Mucosa of rectum (tissue), 2 donors: ENCODE measurements around the gene RAD51B.
"Not testable (repeated sequence)": the region's sequence is repeated elsewhere in the genome, so short reads cannot be mapped to it uniquely, and the experiment has no call there.

Source experiments
- H3K27ac ChIP-seq, 2 donors: one replicate each; pipeline ENCODE4 v1.7.0; 2013; ENCODE audit warnings: inconsistent platforms in 2 of 2, low read depth in 2 of 2, low read length in 2 of 2
- H3K27me3 ChIP-seq, 2 donors: one replicate each; pipeline ENCODE4 v1.7.0; 2013; ENCODE audit warnings: low read length in 2 of 2; ENCODE audit not compliant: control insufficient read depth in 2 of 2, insufficient read depth in 2 of 2
- H3K36me3 ChIP-seq, 2 donors: one replicate each; pipeline ENCODE4 v1.7.0; 2013; ENCODE audit warnings: low read length in 2 of 2; ENCODE audit not compliant: control insufficient read depth in 2 of 2, insufficient read depth in 2 of 2
- H3K4me1 ChIP-seq, 2 donors: one replicate each; pipeline ENCODE4 v1.7.0; 2013; ENCODE audit warnings: low read length in 2 of 2, mild to moderate bottlenecking in 1 of 2; ENCODE audit not compliant: control insufficient read depth in 2 of 2, insufficient read depth in 2 of 2
- H3K4me3 ChIP-seq, 2 donors: one replicate each; pipeline ENCODE4 v1.7.0; 2013; ENCODE audit warnings: low read length in 2 of 2
- H3K9ac ChIP-seq, 2 donors: one replicate each; pipeline ENCODE4 v1.7.0; 2013; ENCODE audit warnings: low read length in 2 of 2, low read depth in 1 of 2, mild to moderate bottlenecking in 1 of 2
- H3K9me3 ChIP-seq, 2 donors: one replicate each; pipeline ENCODE4 v1.7.0; 2013; ENCODE audit warnings: low read length in 2 of 2; ENCODE audit not compliant: control insufficient read depth in 2 of 2
- donor health status: healthy.
- donor health status: Normal muscosa, but diverticular disease.

The RAD51B gene

GRCh38 chr14:68084256-68084655, 264.7 kb downstream of the RAD51B start:
- Histone ChIP-seq H3K4me1 (peaks cover 0 to 3% of the 10 kb centered on the region in 2 donors), H3K4me3 (no peak overlapping the region), H3K36me3 (no peaks in the 10 kb centered on the region), H3K27ac (no peak overlapping the region), H3K9me3 (no peaks in the 10 kb centered on the region), H3K27me3 (no peaks in the 10 kb centered on the region), H3K9ac (no peak overlapping the region)

GRCh38 chr14:68085742-68086141, 266.2 kb downstream of the RAD51B start:
- H3K27me3 ChIP-seq, result no peaks in the 10 kb centered on the region
- H3K4me1 ChIP-seq, result peaks cover 0 to 3% of the 10 kb centered on the region in 2 donors
- no peak overlapping the region for H3K9ac ChIP-seq
- H3K36me3 ChIP-seq, result no peaks in the 10 kb centered on the region
- H3K9me3 ChIP-seq, result no peaks in the 10 kb centered on the region
- no peak overlapping the region for H3K27ac ChIP-seq
- H3K4me3 ChIP-seq, result no peak overlapping the region

DNA sequence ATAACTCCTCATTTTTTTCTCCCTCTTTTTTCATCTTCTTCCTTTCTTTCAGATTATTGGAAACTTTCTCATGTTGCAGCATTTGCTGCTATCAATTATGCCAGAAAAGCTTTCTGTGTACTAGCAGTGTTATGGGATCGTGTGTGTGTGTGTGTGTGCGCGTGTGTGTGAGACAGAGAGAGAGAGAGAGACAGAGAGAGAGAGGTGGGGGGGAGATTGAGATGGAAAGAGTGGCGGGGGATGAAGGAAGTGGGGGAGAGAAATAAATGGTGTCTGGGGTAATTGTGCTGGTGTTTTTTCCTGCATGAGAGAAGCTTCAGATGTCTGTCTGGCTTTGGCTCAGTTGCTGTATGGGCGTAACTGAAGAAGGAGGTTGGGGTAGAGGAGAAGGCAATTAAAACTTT, 268.9 kb downstream of the RAD51B start:
- Histone ChIP-seq H3K9ac (no peak overlapping the region), H3K4me3 (no peak overlapping the region)

DNA sequence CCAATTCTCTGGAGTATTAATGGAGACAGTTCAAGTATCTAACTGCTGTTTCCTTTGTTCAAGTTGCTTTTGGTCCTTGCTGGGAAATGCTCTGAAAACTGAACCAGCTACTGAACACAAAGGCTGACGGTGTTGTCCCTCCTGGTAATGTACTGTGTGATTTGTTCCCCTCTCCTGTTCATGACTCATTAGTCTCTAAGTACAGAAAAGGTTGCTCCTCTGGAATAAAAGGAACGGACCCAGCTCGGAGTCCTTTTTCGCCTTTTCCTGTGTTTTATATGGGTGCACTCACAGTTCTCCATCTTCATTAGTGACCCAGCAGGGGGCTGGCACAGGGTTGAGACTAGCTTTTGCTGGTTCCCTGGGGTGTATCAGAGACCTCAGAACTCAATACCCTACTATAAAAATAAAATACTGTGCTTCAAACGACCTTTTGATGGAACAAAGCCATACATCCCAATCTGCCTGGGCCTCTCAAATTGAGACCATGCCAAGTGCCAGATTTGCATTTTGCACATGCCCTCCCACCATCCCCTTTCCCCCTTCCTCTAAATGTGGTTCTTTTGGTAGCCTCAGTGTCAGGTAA, 269.7 kb downstream of the RAD51B start:
- Histone ChIP-seq H3K9ac (no peak overlapping the region), H3K4me1 (peaks cover 0 to 3% of the 10 kb centered on the region in 2 donors), H3K36me3 (no peaks in the 10 kb centered on the region), H3K9me3 (no peaks in the 10 kb centered on the region), H3K27me3 (no peaks in the 10 kb centered on the region), H3K27ac (no peak overlapping the region), H3K4me3 (no peak overlapping the region)

More for the DNA sequence above, 268.9 kb downstream of the RAD51B start:
- H3K9me3 ChIP-seq, result no peaks in the 10 kb centered on the region
- no peaks in the 10 kb centered on the region for H3K36me3 ChIP-seq
- no peaks in the 10 kb centered on the region for H3K27me3 ChIP-seq
- no peak overlapping the region for H3K27ac ChIP-seq
- H3K4me1 ChIP-seq, result peaks cover 0 to 3% of the 10 kb centered on the region in 2 donors

GRCh38 chr14:68094158-68094557, 274.6 kb downstream of the RAD51B start:
- no peaks in the 10 kb centered on the region for H3K36me3 ChIP-seq
- no peak overlapping the region for H3K4me3 ChIP-seq
- H3K27me3 ChIP-seq, result no peaks in the 10 kb centered on the region
- H3K4me1 ChIP-seq, result no peaks in the 10 kb centered on the region
- no peak overlapping the region for H3K27ac ChIP-seq
- no peaks in the 10 kb centered on the region for H3K9me3 ChIP-seq
- no peak overlapping the region for H3K9ac ChIP-seq

DNA sequence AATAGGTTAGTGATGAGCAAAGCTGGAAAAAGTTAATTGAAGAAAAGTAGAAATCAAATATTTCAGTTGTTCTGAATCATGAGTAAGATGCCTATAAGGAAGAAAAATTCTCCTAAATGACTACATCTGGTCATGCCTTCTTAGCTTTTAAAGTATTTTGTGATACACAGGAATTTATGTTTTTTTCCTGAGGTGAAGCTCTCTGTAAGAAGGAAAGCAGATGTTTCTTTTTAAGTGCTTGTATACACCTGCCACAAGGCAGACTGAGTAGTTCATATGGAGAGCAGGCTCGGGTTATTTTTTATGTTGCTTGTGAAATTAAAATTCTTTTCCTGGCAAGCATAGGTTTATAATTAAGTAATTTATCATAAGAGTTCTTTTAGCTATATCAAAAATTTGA, 275.2 kb downstream of the RAD51B start:
- no peak overlapping the region for H3K9ac ChIP-seq
- no peak overlapping the region for H3K4me3 ChIP-seq
- no peaks in the 10 kb centered on the region for H3K4me1 ChIP-seq
- no peaks in the 10 kb centered on the region for H3K9me3 ChIP-seq
- H3K36me3 ChIP-seq, result no peaks in the 10 kb centered on the region
- no peak overlapping the region for H3K27ac ChIP-seq
- H3K27me3 ChIP-seq, result no peaks in the 10 kb centered on the region

DNA sequence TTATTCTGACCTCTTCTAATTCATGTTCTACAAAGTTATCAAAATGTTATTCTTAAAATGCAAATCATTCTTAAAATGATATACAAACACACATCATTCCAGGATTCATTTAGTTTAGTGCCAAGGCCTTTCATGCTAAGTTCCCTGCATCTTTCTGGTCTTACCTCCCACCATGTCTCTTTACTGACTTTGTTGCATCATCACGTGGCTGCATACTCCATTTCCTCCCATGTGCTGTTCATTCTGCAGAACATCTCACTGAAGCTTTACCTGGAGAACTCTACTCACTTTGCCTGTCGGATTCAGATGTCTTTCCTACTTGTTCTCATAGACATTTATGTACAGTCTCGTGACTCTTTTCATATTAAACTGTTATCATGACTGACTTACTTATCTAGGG, 278.1 kb downstream of the RAD51B start:
- no peak overlapping the region for H3K9ac ChIP-seq
- no peaks in the 10 kb centered on the region for H3K36me3 ChIP-seq
- no peak overlapping the region for H3K4me3 ChIP-seq
- no peaks in the 10 kb centered on the region for H3K27me3 ChIP-seq
- H3K4me1 ChIP-seq, result no peaks in the 10 kb centered on the region
- no peak overlapping the region for H3K27ac ChIP-seq
- H3K9me3 ChIP-seq, result peaks cover 9 to 13% of the 10 kb centered on the region in 2 donors

DNA sequence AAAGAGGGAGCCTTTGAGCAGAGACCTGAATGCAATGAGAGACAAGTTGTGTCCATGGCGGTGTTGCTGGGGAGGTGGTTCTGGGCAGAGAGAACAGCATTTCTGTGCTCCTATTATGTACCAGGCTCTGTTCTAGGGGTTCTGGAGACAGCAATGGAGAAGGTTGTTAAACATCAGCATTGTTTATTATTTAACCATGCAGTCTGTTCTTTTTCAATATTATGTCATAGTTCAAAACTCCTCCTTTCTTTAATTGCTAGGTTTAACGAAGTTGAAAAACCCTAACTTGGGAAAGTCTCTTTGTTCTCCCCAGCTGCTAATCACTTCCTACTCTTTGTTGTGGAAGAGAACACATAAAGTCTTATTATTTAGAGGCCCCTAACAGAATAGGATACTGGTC, 279.3 kb downstream of the RAD51B start:
- Histone ChIP-seq H3K27me3 (no peaks in the 10 kb centered on the region), H3K36me3 (no peaks in the 10 kb centered on the region), H3K9ac (no peak overlapping the region), H3K9me3 (peaks cover 10 to 13% of the 10 kb centered on the region in 2 donors), H3K4me1 (no peaks in the 10 kb centered on the region), H3K4me3 (no peak overlapping the region), H3K27ac (no peak overlapping the region)

DNA sequence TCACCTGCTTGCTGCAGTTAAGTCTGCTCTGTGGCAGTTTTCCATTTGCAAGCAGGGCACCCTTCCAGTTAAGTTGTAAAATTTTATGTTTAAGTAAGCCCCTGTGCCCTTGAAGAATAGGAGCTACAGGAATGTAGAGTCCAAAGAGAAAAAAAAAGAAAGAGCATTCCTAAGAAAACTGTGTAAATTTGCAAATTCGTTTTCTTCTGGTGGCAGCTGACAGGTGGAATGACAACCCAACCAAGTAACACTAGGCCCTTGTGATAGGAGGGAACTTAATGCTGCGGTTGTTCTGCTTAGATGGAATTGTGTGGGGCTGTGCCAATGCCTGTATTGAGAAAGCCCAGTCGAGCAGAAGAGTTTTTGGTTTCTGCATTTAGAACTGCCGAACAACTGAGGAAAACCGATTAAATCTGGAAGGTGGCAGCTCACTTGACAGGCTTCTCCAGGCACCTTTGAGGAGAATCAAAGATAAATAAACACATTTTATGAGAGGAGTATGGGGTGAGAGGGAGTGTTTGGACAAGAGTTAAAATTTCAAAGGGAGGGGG, 280.0 kb downstream of the RAD51B start:
- no peak overlapping the region for H3K9ac ChIP-seq
- H3K9me3 ChIP-seq, result peaks cover 10 to 13% of the 10 kb centered on the region in 2 donors
- no peak overlapping the region for H3K4me3 ChIP-seq
- H3K27me3 ChIP-seq, result no peaks in the 10 kb centered on the region
- H3K27ac ChIP-seq, result no peak overlapping the region
- H3K4me1 ChIP-seq, result no peaks in the 10 kb centered on the region
- H3K36me3 ChIP-seq, result no peaks in the 10 kb centered on the region

GRCh38 chr14:68101715-68102301, 282.2 kb downstream of the RAD51B start:
- H3K4me3 ChIP-seq, H3K4me1 ChIP-seq, H3K36me3 ChIP-seq, H3K27ac ChIP-seq, H3K27me3 ChIP-seq, H3K9ac ChIP-seq: not testable (repeated sequence)
- H3K9me3 ChIP-seq, result peaks cover 10 to 13% of the 10 kb centered on the region in 2 donors
